Left ventricle myocardium inferior (tissue), 1 donor: ENCODE results near the gene GRIN2A. TPM values are rescaled to one million over a fixed set of nuclear protein-coding genes. Genes with fewer than 3 reads are reported as not detected.
A peak's percentile ranks its signal among the peaks of the same experiment; 100 is the strongest.

Experiments
- DNase-seq: peaks from one replicate; pipeline ENCODE4 v3.0.0-alpha.2; 2020
- H3K27ac ChIP-seq: fragments of 200-600 bp; replicated peaks from 2 replicates; pipeline ENCODE4 v1.8.0; 2021
- H3K27me3 ChIP-seq: fragments of 200-600 bp; 2 replicates; pipeline ENCODE4 v1.8.0; 2021; ENCODE audit warnings: low read depth
- H3K36me3 ChIP-seq: fragments of 200-600 bp; 2 replicates; pipeline ENCODE4 v1.8.0; 2021
- H3K4me1 ChIP-seq: fragments of 200-600 bp; 2 replicates; pipeline ENCODE4 v1.8.0; 2021
- H3K4me3 ChIP-seq: fragments of 200-600 bp; 2 replicates; pipeline ENCODE4 v1.8.0; 2021; ENCODE audit warnings: mild to moderate bottlenecking, moderate library complexity
- H3K9me3 ChIP-seq: fragments of 200-600 bp; replicated peaks from 2 replicates; pipeline ENCODE4 v1.8.0; 2021
- CTCF ChIP-seq: fragments of 200-600 bp; IDR thresholded peaks from 2 replicates; pipeline ENCODE4 v1.8.0; 2021; ENCODE audit warnings: antibody characterized with exemption, mild to moderate bottlenecking, borderline replicate concordance
- intact Hi-C: fragments of 100-400 bp; cut with micrococcal nuclease; formaldehyde crosslinking; loops from one replicate; pipeline ENCODE4 v1.11.0; 2022
- total RNA-seq: library from RNA; stranded (reverse); fragmentation: NEBNext Ultra II Directional; extraction: Animal tissue kit (Norgen Biotek cat#: 25700); gene quantifications from one replicate; pipeline ENCODE4 v1.2.1, GENCODE V29; 2021
- donor health status: DM: no; HTN: yes; CAD: no; lungs with severe emphysema.

The GRIN2A gene
- total RNA-seq, 1 donor from 2014 or later = 2.4 TPM

- Histone ChIP-seq H3K27ac (peak overlapping the region; percentile 67), H3K9me3 (no peaks in the 10 kb centered on the region), H3K4me3 (no peak overlapping the region), H3K27me3 (no peaks in the 10 kb centered on the region), H3K36me3 (no peaks in the 10 kb centered on the region), H3K4me1 (peaks cover 11% of the 10 kb centered on the region)
- no peak for TF ChIP-seq CTCF
- no peak for DNase-seq
- intact Hi-C loops = no loop called here
Measured at GRCh38 chr16:9869776-9870175, 312.5 kb downstream of the GRIN2A start.

- H3K4me3 ChIP-seq = no peak overlapping the region
- intact Hi-C loops = no loop called here
- DNase-seq = no peak
- H3K36me3 ChIP-seq = no peaks in the 10 kb centered on the region
- no peak for TF ChIP-seq CTCF
- no peaks in the 10 kb centered on the region for H3K9me3 ChIP-seq
- H3K27ac ChIP-seq = no peak overlapping the region
- peaks cover 11% of the 10 kb centered on the region for H3K4me1 ChIP-seq
- H3K27me3 ChIP-seq = no peaks in the 10 kb centered on the region
Measured at GRCh38 chr16:9868606-9869149, 313.6 kb downstream of the GRIN2A start.

DNA sequence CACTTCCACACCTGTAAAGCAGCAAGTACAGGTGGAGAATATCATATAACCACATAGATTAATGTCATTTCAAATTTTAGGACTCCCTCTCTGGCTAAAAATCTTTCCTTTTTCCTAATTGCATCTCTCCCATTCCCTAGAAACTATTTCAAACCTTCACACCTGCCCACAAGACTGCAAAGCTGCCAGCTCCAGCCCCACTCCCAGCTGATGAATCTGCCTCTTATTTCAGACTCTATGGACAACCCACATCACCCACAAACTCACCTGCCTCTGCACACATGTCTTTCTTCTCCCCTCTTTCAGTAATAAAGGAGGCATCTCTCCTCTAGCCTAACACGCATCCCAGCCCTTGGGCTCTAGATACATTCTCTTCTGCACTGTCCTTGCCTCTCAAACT is 315.1 kb downstream of the GRIN2A start:
- H3K36me3 ChIP-seq = no peaks in the 10 kb centered on the region
- H3K4me3 ChIP-seq = no peak overlapping the region
- H3K4me1 ChIP-seq = peaks cover 11% of the 10 kb centered on the region
- H3K27me3 ChIP-seq = no peaks in the 10 kb centered on the region
- no peak overlapping the region for H3K27ac ChIP-seq
- H3K9me3 ChIP-seq = no peaks in the 10 kb centered on the region
- TF ChIP-seq CTCF = no peak
- DNase-seq = no peak
- intact Hi-C loops = no loop called here

DNA sequence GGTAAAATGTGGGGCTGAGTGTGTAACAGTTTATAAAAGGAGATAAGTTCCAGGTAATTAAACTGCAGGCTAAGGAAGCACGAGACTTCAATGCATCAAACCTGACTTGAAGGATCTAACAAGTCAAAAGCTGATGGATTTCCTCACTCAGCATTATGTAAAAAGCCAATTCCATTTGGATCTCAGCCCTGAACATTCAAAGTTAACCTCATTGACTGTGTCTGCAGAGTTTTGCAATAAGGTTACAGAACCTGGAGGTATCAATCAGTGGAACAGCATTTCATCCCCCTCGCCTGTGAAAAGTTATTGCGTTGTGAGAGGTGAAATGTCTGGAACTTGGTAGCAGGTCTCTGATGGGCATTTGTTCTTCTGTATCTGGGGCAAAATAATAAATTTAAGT is 317.8 kb downstream of the GRIN2A start:
- intact Hi-C loops = no loop called here
- H3K36me3 ChIP-seq = no peaks in the 10 kb centered on the region
- H3K27ac ChIP-seq = no peak overlapping the region

DNA sequence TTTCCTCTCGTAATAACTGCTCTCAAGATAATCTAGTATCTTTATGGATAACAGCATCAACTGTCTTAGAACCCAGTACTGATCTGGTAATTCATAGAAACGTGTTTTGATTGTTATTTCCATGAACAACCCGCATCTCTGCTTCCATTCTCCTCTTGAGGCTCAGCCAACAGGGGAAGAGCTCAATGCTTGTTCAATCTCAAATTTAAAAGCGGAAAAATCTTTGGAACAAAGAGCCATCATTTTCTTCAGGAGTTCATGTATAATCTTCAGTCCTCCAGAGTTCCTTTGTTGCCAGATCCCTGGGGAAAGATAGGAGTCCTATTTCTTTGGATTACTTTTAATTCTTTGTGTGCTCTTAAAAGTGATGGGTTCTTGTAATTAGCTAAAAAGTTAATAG is 319.9 kb downstream of the GRIN2A start:
- Histone ChIP-seq H3K27ac (no peak overlapping the region), H3K9me3 (no peaks in the 10 kb centered on the region), H3K4me3 (no peak overlapping the region), H3K36me3 (no peaks in the 10 kb centered on the region), H3K27me3 (no peaks in the 10 kb centered on the region), H3K4me1 (no peaks in the 10 kb centered on the region)
- TF ChIP-seq CTCF = no peak
- intact Hi-C loops = no loop called here
- no peak for DNase-seq

More for the DNA sequence above, 317.8 kb downstream of the GRIN2A start:
- H3K27me3 ChIP-seq = no peaks in the 10 kb centered on the region
- H3K9me3 ChIP-seq = no peaks in the 10 kb centered on the region
- no peaks in the 10 kb centered on the region for H3K4me1 ChIP-seq
- no peak for TF ChIP-seq CTCF
- no peak overlapping the region for H3K4me3 ChIP-seq
- no peak for DNase-seq
